ENCODE data around the gene IRF3.

Gene IRF3

DNA sequence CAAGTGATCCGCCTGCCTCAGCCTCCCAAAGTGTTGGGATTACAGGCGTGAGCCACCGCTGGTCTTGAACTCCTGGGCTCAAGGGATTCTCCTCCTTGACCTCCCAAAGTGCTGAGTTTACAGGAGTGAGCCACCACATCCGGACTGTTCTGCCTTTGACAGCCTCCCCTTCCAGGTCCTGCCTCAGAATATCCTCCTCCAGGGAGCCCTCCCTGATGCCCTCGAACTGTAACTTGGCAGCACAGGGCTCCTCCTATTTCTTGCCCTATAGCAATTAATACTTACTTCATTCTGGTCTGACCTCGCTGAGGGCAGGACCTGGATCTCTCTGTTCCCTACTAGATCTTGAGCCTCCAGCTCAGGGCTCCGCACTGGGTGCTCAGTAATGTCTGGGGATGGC is 31.2 kb upstream of the IRF3 start:
- Histone ChIP-seq H3K27ac (ENCODE audit: low read depth, low read length) (no peak overlapping the region), H3K36me3 (ENCODE audit: control insufficient read depth, insufficient read depth, low read length) (no peaks in the 10 kb centered on the region), H3K9me3 (ENCODE audit: control insufficient read depth, insufficient read depth, low read length) (no peaks in the 10 kb centered on the region), H3K9ac (ENCODE audit: low read depth, low read length) (no peak overlapping the region), H3K27me3 (ENCODE audit: control insufficient read depth, insufficient read depth, low read length) (no peaks in the 10 kb centered on the region; the same call in 1 of the 2 replicates), H3K4me1 (ENCODE audit: control insufficient read depth, insufficient read depth, low read length) (no peaks in the 10 kb centered on the region), H3K4me3 (ENCODE audit: low read depth, low read length) (no peak overlapping the region)

DNA sequence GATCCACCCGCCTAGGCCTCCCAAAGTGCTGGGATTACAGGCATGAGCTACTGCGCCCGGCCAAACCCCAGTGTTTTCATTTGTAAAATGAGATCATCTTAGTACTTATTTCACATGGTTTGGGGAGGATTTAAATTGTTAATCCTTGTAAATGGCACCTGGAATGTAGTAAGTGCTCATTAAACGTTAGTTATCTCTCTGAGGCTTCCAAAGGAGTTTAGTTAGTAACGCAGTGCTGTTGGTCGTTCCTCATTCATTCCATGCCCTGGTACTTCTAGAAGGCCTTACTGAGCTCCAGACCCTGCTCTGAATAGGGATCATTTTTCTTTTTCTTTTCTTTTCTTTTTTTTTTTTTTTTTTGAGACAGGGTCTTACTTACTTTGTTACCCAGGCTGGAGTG is 30.5 kb upstream of the IRF3 start:
- no peak overlapping the region for H3K27ac ChIP-seq (ENCODE audit: low read depth, low read length)
- peaks cover 5% of the 10 kb centered on the region; the same call in 1 of the 2 replicates for H3K4me1 ChIP-seq (ENCODE audit: control insufficient read depth, insufficient read depth, low read length)
- no peak overlapping the region for H3K4me3 ChIP-seq (ENCODE audit: low read depth, low read length)
- H3K9ac ChIP-seq (ENCODE audit: low read depth, low read length), result no peak overlapping the region
- no peaks in the 10 kb centered on the region for H3K9me3 ChIP-seq (ENCODE audit: control insufficient read depth, insufficient read depth, low read length)
- H3K27me3 ChIP-seq (ENCODE audit: control insufficient read depth, insufficient read depth, low read length), result no peaks in the 10 kb centered on the region; the same call in 1 of the 2 replicates
- H3K36me3 ChIP-seq (ENCODE audit: control insufficient read depth, insufficient read depth, low read length), result no peaks in the 10 kb centered on the region

DNA sequence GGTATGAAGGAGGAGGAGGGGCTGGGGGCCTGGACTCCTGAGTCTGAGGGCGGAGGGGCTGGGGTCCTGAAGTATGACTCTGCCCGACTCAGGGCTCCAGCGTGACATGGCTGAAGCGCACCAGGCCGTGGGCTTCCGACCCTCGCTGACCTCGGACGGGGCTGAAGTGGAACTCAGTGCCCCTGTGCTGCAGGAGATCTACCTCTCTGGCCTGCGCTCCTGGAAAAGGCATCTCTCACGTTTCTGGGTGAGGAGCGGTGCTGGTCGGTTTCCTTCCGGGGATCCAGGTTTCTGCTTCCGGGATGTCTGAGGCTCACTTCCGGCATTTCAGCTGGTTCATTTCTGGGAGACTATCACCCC is 26.5 kb upstream of the IRF3 start:
- Histone ChIP-seq H3K9me3 (ENCODE audit: control insufficient read depth, insufficient read depth, low read length) (no peaks in the 10 kb centered on the region), H3K27ac (ENCODE audit: low read depth, low read length) (no peak overlapping the region), H3K36me3 (ENCODE audit: control insufficient read depth, insufficient read depth, low read length) (peaks cover 20% of the 10 kb centered on the region), H3K9ac (ENCODE audit: low read depth, low read length) (no peak overlapping the region), H3K4me1 (ENCODE audit: control insufficient read depth, insufficient read depth, low read length) (peaks cover 12% of the 10 kb centered on the region), H3K27me3 (ENCODE audit: control insufficient read depth, insufficient read depth, low read length) (no peaks in the 10 kb centered on the region), H3K4me3 (ENCODE audit: low read depth, low read length) (no peak overlapping the region)

DNA sequence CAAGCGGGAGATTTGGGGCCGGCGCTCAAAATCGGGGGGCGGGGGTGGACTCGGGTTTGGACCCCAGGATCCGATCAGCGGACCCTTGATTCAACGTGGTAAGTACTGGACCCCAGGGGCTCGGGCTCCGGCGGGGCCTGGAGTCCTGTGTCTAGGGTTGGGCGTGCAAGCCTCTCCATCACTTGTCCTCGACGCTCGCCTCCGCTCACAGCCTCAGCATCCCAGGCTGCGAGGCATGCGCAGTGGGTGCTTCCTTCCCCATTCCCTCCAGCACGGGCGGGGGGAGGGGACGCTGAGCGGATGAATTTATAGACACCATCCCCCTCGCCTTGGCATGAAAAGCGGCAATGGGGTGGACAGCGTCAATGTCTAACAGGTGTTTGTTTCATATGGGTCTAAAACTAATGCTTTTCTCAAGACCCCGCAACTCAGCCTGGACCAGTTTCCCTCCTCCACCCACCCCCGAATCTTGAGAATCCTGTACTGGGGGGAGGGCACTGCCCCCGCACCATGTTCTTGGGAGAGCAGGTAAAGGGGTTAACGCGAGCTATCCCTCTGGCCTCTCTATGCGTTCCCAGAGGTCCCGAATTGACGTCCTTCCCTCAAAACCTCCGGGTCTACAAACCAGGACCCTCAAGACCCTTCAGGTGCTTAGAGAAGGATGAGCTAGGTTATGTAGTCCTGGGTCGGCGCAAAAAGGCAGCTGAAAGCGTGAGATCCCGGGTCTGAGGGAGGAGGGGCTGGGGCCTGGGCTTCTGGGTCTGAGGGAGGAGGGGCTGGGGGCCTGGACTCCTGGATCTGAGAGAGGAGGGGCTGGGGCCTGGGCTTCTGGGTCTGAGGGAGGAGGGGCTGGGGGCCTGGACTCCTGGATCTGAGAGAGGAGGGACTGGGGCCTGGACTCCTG is 25.8 kb upstream of the IRF3 start:
- peak overlapping the region; percentile 63 for H3K4me3 ChIP-seq (ENCODE audit: low read depth, low read length)
- peaks cover 12% of the 10 kb centered on the region for H3K4me1 ChIP-seq (ENCODE audit: control insufficient read depth, insufficient read depth, low read length)
- no peaks in the 10 kb centered on the region for H3K27me3 ChIP-seq (ENCODE audit: control insufficient read depth, insufficient read depth, low read length)
- H3K36me3 ChIP-seq (ENCODE audit: control insufficient read depth, insufficient read depth, low read length), result peaks cover 25% of the 10 kb centered on the region
- no peak overlapping the region for H3K9ac ChIP-seq (ENCODE audit: low read depth, low read length)
- no peaks in the 10 kb centered on the region for H3K9me3 ChIP-seq (ENCODE audit: control insufficient read depth, insufficient read depth, low read length)
- peak overlapping the region; percentile 79 for H3K27ac ChIP-seq (ENCODE audit: low read depth, low read length)

DNA sequence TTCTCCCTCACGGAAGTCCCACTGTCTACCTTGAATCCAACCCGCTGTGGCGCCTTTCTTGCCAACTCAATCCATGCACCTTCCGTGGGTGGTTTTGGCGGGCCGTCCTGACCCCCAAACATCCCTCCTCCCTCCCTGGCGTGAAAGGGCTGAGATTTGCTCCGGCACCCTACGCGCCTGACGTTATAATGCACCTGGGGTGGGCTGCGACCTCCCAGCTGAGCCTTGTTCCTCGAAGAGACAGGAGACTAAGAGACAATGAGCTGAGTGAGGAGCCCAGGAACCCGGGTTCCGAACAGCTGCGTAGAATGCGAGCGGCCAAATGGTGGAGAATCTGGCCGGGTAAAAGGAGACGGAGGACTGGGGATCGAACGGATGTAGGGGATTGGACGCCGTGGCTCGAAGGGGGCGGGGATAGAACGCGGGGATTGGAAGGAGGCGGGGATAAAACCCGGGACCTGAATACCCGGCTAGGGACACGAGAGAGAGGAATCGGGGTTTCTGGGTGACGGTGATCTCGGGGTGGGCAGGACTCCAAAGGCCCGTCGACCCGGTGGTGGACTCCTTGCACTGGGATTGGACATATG is 25.1 kb upstream of the IRF3 start, which contains the start of gene CPT1C:
Gene CPT1C, plus strand, starts transcription at position 461 of the 587 bp plus-strand sequence. CDS start 1,137 bp downstream, outside the sequence.
- peaks cover 33% of the 10 kb centered on the region for H3K36me3 ChIP-seq (ENCODE audit: control insufficient read depth, insufficient read depth, low read length)
- H3K9ac ChIP-seq (ENCODE audit: low read depth, low read length), result peak within 1 kb of the TSS; percentile 50
- peak within 1 kb of the TSS; percentile 63 for H3K4me3 ChIP-seq (ENCODE audit: low read depth, low read length)
- H3K9me3 ChIP-seq (ENCODE audit: control insufficient read depth, insufficient read depth, low read length), result no peaks in the 10 kb centered on the region
- H3K27ac ChIP-seq (ENCODE audit: low read depth, low read length), result peak within 1 kb of the TSS; percentile 79
- peaks cover 12% of the 10 kb centered on the region for H3K4me1 ChIP-seq (ENCODE audit: control insufficient read depth, insufficient read depth, low read length)
- H3K27me3 ChIP-seq (ENCODE audit: control insufficient read depth, insufficient read depth, low read length), result no peaks in the 10 kb centered on the region

DNA sequence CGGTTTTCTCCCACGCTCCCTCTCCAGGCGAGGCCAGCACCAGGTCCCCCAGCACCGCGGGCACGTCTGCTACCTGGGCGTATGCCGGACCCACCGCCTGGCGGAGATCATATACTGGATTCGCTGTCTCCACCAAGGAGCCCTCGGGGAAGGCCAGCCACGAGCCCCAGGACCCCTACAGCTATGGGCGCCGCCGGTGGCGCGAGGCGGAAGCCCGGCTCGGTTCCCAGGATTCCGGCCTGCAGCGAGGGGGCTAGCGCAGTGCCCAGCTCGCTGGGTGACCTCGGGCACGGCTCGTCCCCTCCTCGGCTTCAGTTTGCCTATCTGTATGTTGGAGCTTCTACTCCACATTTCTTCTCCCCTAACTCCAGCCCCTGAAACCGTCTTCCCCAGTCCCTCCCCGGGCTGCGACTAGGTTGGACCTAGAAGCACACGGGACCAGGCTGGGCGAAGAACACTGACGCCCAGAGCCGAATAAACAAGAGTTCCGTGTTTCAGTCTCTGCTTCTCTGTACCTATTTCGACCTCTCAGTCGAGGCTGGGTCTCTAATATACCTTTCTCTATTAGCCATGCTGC is 24.5 kb upstream of the IRF3 start:
- Histone ChIP-seq H3K9me3 (ENCODE audit: control insufficient read depth, insufficient read depth, low read length) (no peaks in the 10 kb centered on the region), H3K4me1 (ENCODE audit: control insufficient read depth, insufficient read depth, low read length) (peaks cover 12% of the 10 kb centered on the region), H3K4me3 (ENCODE audit: low read depth, low read length) (peak overlapping the region; percentile 63), H3K9ac (ENCODE audit: low read depth, low read length) (peak overlapping the region; percentile 50; the same call in 1 of the 2 replicates), H3K27me3 (ENCODE audit: control insufficient read depth, insufficient read depth, low read length) (no peaks in the 10 kb centered on the region), H3K36me3 (ENCODE audit: control insufficient read depth, insufficient read depth, low read length) (peaks cover 38% of the 10 kb centered on the region), H3K27ac (ENCODE audit: low read depth, low read length) (peak overlapping the region; percentile 79)

DNA sequence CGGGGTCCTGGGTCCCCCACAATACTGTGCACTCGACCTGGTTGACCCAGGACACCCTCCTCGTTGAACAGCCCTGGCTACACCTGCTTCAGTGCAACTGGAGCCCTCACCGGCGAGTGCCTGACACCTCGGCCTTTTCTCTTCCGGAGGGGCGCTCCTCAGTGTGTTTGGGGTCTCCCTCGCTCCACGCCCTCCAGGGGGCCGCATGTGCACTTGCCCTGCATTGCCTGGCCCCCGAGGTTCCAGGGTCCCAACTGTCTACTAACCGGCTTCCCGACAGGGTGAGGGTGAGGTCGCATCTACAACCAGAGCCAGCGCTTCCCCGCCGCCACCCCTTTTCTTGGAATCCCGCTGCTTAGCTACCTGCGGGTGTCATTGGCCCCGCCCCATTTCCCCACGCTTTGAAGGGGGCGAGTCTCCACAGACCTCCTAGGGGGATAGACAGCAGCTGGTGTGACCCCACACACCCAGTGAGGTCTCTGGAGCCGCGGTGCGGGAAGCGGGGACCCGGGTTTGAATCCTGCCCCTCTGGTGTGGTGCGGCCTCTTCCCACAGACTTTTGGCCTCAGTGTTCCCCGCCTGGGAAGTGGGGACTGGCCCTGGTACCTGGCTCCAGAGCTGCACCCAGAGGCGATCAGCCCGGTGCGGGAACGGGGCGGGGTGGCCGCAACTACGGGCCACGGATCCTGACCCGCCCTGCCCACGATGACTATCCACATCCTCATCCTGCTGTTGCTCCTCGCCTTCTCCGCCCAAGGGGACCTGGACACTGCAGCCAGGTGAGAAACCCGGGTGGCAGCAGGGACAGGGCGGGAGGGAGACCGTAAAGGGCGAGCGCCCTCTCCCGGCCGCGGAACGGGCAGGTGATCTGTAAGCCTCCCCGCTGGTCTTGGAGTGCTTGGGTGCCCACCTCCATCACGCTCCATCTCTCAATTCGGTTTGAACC is 23.7 kb upstream of the IRF3 start, which contains the start of gene ADM5:
Gene ADM5, plus strand, starts transcription at position 462 of the 946 bp plus-strand sequence. Its CDS starts 244 bp downstream, at position 706.
- peak within 1 kb of the TSS; percentile 63 for H3K4me3 ChIP-seq (ENCODE audit: low read depth, low read length)
- no peaks in the 10 kb centered on the region for H3K9me3 ChIP-seq (ENCODE audit: control insufficient read depth, insufficient read depth, low read length)
- H3K4me1 ChIP-seq (ENCODE audit: control insufficient read depth, insufficient read depth, low read length), result peaks cover 12% of the 10 kb centered on the region
- H3K9ac ChIP-seq (ENCODE audit: low read depth, low read length), result peak within 1 kb of the TSS; percentile 50; the same call in 1 of the 2 replicates
- H3K27ac ChIP-seq (ENCODE audit: low read depth, low read length), result peak within 1 kb of the TSS; percentile 79
- peaks cover 46% of the 10 kb centered on the region for H3K36me3 ChIP-seq (ENCODE audit: control insufficient read depth, insufficient read depth, low read length)
- no peaks in the 10 kb centered on the region for H3K27me3 ChIP-seq (ENCODE audit: control insufficient read depth, insufficient read depth, low read length)

DNA sequence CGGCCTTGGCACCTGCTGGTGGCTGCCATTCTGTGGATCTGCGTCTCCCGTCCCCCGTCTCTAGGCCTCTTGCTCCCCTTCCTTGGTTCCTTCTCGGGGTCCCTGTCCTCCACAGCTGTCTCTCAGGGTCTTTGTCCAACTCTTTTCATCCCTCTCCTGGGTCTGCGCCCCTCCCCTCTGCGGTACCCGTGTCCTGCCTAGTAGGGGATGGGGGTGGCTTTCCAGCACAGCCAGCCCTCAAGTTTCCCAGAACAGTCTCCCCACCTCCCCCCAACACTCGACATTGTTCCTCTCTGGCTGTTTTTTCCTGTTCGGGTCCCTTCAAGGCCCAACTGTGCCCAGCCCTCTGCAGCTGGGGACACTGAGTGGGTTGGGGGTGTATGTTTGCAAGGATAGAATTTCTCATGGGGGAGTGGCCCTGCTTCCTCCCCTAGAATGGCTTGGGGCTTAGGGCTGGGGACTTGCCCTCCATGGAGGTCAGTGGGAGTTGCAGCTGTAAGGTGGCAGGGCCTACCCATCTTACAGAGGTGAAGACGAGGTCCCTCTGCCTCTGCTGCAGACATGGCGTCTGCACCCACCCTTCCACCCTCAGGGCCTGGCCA is 23.0 kb upstream of the IRF3 start:
- H3K4me3 ChIP-seq (ENCODE audit: low read depth, low read length), result no peak overlapping the region
- no peaks in the 10 kb centered on the region for H3K27me3 ChIP-seq (ENCODE audit: control insufficient read depth, insufficient read depth, low read length)
- peaks cover 54% of the 10 kb centered on the region for H3K36me3 ChIP-seq (ENCODE audit: control insufficient read depth, insufficient read depth, low read length)
- no peaks in the 10 kb centered on the region for H3K9me3 ChIP-seq (ENCODE audit: control insufficient read depth, insufficient read depth, low read length)
- peaks cover 12% of the 10 kb centered on the region for H3K4me1 ChIP-seq (ENCODE audit: control insufficient read depth, insufficient read depth, low read length)
- H3K9ac ChIP-seq (ENCODE audit: low read depth, low read length), result no peak overlapping the region
- H3K27ac ChIP-seq (ENCODE audit: low read depth, low read length), result peak overlapping the region; percentile 12

DNA sequence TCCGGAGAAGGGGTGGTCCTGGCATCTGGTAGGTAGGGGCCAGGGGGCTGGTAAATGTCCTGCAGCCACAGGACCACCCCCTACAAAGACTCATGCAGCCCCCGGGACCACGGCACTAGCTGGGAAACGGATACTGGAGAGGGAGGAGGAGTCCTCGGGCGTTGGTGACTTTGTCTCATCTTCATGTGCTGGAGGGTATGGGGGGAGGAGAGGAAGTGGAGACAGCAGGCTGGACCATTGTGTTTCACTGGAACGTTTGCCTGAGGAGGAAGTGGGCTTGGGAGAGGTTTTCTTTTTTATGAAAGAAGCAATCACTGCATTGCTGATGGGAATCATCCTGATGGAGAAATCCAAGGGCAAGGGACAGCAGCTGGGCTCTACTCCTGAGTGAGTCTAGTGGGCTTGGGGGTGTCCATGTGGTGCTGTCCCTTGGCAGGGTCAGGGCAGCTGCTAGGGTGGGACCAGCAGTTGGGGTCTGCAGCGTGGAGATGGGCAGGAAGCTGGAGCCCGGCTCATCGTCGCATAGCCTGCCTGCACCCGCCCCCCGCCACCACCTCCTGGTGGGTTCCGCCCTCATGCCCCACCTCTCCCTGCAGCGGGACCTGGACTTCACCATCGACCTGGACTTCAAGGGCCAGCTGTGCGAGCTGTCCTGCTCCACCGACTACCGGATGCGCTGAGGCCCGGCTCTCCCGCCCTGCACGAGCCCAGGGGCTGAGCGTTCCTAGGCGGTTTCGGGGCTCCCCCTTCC is 22.1 kb upstream of the IRF3 start:
- Histone ChIP-seq H3K27me3 (ENCODE audit: control insufficient read depth, insufficient read depth, low read length) (no peaks in the 10 kb centered on the region), H3K4me3 (ENCODE audit: low read depth, low read length) (no peak overlapping the region), H3K36me3 (ENCODE audit: control insufficient read depth, insufficient read depth, low read length) (peaks cover 63% of the 10 kb centered on the region), H3K9ac (ENCODE audit: low read depth, low read length) (no peak overlapping the region), H3K4me1 (ENCODE audit: control insufficient read depth, insufficient read depth, low read length) (peaks cover 12% of the 10 kb centered on the region), H3K27ac (ENCODE audit: low read depth, low read length) (no peak overlapping the region), H3K9me3 (ENCODE audit: control insufficient read depth, insufficient read depth, low read length) (no peaks in the 10 kb centered on the region)

Data from HUES48 (cell line).